ENCODE measurements around the gene GNG13. TPM values are rescaled to one million over a fixed set of nuclear protein-coding genes. Genes with fewer than 3 reads are reported as not detected.

Gene GNG13
- total RNA-seq, 1 donor from 2014 or later, result not detected

GRCh38 chr16:770411-770810 is 30.1 kb downstream of the GNG13 start:
- Mint-ChIP-seq H3K4me1 (peaks cover 2% of the 10 kb centered on the region), H3K27ac (no peak overlapping the region)

GRCh38 chr16:769934-770333 is 30.6 kb downstream of the GNG13 start:
- no peaks in the 10 kb centered on the region for H3K36me3 Mint-ChIP-seq
- Histone ChIP-seq H3K27ac (no peak overlapping the region), H3K79me2 (ENCODE audit: low read depth) (no peaks in the 10 kb centered on the region), H3F3A (ENCODE audit: low read depth) (no peaks in the 10 kb centered on the region), H3K36me3 (no peaks in the 10 kb centered on the region), H3K9ac (no peak overlapping the region), H4K20me1 (ENCODE audit: low read depth) (no peaks in the 10 kb centered on the region), H3K4me1 (no peaks in the 10 kb centered on the region), H3K27me3 (no peaks in the 10 kb centered on the region), H3K4me3 (no peak overlapping the region), H2AFZ (replicated peaks) (no peak overlapping the region), H3K4me2 (no peak overlapping the region), H3K9me3 (ENCODE audit: low read depth) (no peaks in the 10 kb centered on the region)
- H3K9me3 Mint-ChIP-seq, result no peaks in the 10 kb centered on the region
- DNase-seq (ENCODE audit: low spot score), result no peak
- H3K27ac Mint-ChIP-seq, result no peak overlapping the region
- H3K4me1 Mint-ChIP-seq, result peaks cover 2% of the 10 kb centered on the region
- TF ChIP-seq EZH2phosphoT487 (IDR thresholded peaks at IDR 0.05), result no peak
- TF ChIP-seq EZH2 (IDR thresholded peaks at IDR 0.05), result no peak
- no peak for TF ChIP-seq CTCF (IDR thresholded peaks at IDR 0.05)
- H3K4me3 Mint-ChIP-seq, result no peak overlapping the region
- peaks cover 5% of the 10 kb centered on the region for H3K27me3 Mint-ChIP-seq (ENCODE audit: insufficient read depth, low read depth)

More at GRCh38 chr16:770411-770810, 30.1 kb downstream of the GNG13 start:
- Mint-ChIP-seq H3K4me3 (no peak overlapping the region), H3K36me3 (no peaks in the 10 kb centered on the region), H3K27me3 (ENCODE audit: insufficient read depth, low read depth) (peaks cover 5% of the 10 kb centered on the region), H3K9me3 (no peaks in the 10 kb centered on the region)
- H3K27me3 ChIP-seq, result no peaks in the 10 kb centered on the region
- no peak overlapping the region for H3K9ac ChIP-seq
- H3K4me3 ChIP-seq, result no peak overlapping the region
- TF ChIP-seq CTCF (IDR thresholded peaks at IDR 0.05) (no peak), EZH2 (IDR thresholded peaks at IDR 0.05) (no peak), EZH2phosphoT487 (IDR thresholded peaks at IDR 0.05) (no peak)
- no peaks in the 10 kb centered on the region for H3K9me3 ChIP-seq (ENCODE audit: low read depth)
- H3K79me2 ChIP-seq (ENCODE audit: low read depth), result no peaks in the 10 kb centered on the region
- no peaks in the 10 kb centered on the region for H4K20me1 ChIP-seq (ENCODE audit: low read depth)
- no peaks in the 10 kb centered on the region for H3F3A ChIP-seq (ENCODE audit: low read depth)
- no peaks in the 10 kb centered on the region for H3K4me1 ChIP-seq
- no peak for DNase-seq (ENCODE audit: low spot score)
- H3K4me2 ChIP-seq, result no peak overlapping the region
- no peak overlapping the region for H3K27ac ChIP-seq
- H2AFZ ChIP-seq (replicated peaks), result no peak overlapping the region
- no peaks in the 10 kb centered on the region for H3K36me3 ChIP-seq

- TF ChIP-seq EZH2phosphoT487 (IDR thresholded peaks at IDR 0.05), result no peak
- TF ChIP-seq CTCF (IDR thresholded peaks at IDR 0.05), result no peak
- TF ChIP-seq EZH2 (IDR thresholded peaks at IDR 0.05), result no peak
- no peaks in the 10 kb centered on the region for H3K9me3 ChIP-seq (ENCODE audit: low read depth)
- Mint-ChIP-seq H3K27me3 (ENCODE audit: insufficient read depth, low read depth) (peaks cover 5% of the 10 kb centered on the region), H3K36me3 (no peaks in the 10 kb centered on the region), H3K9me3 (no peaks in the 10 kb centered on the region), H3K27ac (no peak overlapping the region), H3K4me1 (peaks cover 2% of the 10 kb centered on the region), H3K4me3 (no peak overlapping the region)
- H3K27ac ChIP-seq, result no peak overlapping the region
- H2AFZ ChIP-seq (replicated peaks), result no peak overlapping the region
- DNase-seq (ENCODE audit: low spot score), result no peak
- H3K4me2 ChIP-seq, result no peak overlapping the region
- H4K20me1 ChIP-seq (ENCODE audit: low read depth), result no peaks in the 10 kb centered on the region
- H3K79me2 ChIP-seq (ENCODE audit: low read depth), result no peaks in the 10 kb centered on the region
- no peaks in the 10 kb centered on the region for H3F3A ChIP-seq (ENCODE audit: low read depth)
- no peak overlapping the region for H3K9ac ChIP-seq
- H3K27me3 ChIP-seq, result no peaks in the 10 kb centered on the region
- H3K4me3 ChIP-seq, result no peak overlapping the region
- H3K4me1 ChIP-seq, result no peaks in the 10 kb centered on the region
- no peaks in the 10 kb centered on the region for H3K36me3 ChIP-seq
These were observed 31.2 kb downstream of the GNG13 start for GRCh38 chr16:769184-769784.
